Stimulated activated CD8-positive, alpha-beta memory T cell treated with anti-CD3 and anti-CD28 coated beads, Interleukin-12 subunit alpha, Interleukin-12 subunit beta, amount 100 ng/mL, for 24 hours (primary cell): ENCODE results near the gene SOX5.
"Not testable (repeated sequence)": the region's sequence is repeated elsewhere in the genome, so short reads cannot be mapped to it uniquely, and the experiment has no call there.

Source experiments
- DNase-seq: peaks from one replicate; pipeline ENCODE4 v3.0.0-alpha.2; 2020; ENCODE audit errors: extremely low read depth

The SOX5 gene

DNA sequence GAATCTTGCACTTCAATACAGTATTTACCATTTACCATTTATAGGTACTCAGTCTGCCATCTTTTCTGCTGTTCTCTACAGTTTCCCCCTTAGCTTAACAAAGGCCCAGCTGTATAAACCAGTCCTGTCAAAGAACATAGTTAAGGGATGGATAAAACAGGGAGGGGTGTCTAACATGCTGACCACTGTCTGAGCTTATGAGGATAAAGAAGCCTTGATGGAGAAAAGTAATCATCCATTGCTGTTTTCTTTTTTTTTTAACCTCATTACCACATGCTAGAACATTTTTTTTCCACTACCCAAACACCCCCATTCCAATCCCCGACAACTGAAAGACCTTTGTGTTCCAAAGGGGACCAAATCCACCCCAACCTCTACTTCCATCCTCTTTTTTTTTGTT, 39.9 kb downstream of the SOX5 start:
- DNase-seq: no peak

DNA sequence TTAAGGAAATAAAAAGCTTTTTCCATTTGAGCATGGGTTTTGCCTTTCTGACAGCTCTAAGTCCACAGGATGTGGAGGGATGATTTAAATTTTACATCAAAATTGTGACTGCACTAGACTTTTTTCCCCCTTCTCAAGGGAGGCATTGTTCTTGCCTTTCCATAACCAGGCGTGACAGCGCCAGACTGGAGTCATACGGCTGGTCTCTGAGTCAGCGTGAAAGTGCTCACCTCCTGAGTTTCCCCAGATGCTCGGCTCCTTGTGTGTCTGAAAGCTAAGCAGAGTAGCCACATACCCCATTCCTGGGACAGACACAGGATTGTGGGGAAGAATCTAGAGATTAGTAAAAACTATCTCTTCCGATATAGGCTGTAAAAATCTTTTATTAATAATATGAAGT, 43.1 kb downstream of the SOX5 start:
- no peak for DNase-seq

- no peak for DNase-seq
Observed at GRCh38 chr12:23899434-23899833, 50.0 kb downstream of the SOX5 start.

DNA sequence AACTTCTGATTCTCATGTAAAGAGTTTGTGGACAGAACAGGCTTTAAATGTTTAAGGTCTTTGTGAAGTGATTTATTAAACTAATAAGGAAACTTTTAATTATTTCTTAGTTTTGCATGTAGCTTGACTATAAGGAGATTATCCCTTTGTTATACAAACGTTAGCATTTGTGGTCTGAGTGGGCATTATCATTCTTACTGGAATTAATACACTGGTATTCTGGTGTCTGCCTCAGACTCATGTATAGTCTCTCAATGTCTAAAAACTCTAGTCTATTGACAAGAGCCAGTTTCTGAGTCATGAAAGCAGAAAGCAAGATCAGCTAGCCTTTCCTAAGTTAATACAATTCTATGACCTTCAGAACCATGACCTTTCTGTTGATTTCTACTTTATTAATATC, 51.3 kb downstream of the SOX5 start:
- DNase-seq: no peak

DNA sequence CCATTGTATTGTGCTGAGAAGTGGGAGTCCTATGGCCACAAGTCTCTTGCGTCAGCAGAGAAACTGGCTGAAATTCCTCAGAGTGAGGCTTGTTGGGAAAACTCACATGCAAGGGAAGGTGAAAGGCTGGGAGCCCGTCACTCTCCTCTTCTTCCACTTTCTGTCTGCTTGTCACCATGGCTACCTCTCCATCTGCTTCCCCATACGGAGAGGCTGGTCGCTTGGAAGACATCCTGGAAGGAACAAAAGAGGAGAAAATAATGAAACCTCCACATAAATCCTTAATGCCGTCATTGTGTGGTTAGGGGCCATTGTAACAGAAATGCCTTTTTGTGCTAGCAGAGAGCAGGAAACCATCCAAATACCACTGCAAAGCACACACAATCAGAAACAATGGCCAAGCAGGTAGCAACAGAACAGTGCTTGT, 53.7 kb downstream of the SOX5 start:
- no peak for DNase-seq

DNA sequence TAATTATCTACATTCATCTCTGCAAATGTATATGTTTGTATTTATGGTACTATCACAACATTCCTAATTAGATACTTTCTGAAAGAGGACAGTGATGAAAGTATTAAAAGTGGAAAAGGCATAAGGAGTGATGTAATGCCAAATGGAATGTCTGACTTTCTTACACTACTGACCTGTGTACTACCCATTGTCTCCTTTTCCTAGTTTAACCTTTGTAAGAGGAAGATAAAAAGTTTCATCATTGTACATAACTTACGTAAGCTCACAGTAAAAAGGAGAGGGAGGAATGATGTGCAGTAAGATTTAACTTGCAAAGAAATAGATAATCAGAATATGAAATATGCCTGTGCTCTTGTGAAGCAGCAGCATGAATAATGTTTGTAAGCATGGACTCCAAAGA, 55.9 kb downstream of the SOX5 start:
- DNase-seq: no peak

DNA sequence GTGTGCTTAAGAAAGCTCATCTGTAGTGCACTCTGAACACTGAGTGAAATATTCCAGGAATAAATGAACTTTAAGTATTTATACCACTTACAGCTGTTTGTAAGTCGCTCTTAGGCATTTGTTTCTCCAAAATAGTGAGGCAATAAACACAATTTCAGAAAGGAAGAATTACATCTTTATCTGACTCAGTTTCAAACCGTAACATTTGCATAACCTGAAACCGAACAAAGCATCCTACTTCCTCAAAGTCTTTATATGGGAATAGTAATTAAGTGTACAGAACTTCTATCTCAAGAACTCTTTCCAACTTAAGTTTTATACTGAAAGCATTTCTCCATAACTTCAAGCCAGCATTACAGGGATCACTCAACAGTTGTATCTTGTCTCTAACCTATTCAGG, 58.4 kb downstream of the SOX5 start:
- no peak for DNase-seq

DNA sequence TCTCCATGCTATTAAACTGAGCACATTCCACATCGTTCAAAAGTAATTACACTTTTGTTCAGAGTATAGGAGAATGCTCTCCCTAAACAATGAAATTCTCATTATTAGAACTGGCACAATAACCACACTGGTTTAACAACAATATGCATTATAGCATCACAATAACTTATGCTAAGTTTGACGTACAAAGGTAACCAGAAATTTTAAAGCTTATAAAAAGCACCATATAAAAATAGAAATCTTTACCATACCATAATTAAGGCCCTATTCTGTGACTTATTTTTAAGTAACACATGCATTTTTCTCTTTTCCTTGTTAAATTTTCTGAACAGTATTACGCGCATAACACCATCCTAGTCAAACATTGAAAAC, 60.4 kb downstream of the SOX5 start:
- DNase-seq: no peak

DNA sequence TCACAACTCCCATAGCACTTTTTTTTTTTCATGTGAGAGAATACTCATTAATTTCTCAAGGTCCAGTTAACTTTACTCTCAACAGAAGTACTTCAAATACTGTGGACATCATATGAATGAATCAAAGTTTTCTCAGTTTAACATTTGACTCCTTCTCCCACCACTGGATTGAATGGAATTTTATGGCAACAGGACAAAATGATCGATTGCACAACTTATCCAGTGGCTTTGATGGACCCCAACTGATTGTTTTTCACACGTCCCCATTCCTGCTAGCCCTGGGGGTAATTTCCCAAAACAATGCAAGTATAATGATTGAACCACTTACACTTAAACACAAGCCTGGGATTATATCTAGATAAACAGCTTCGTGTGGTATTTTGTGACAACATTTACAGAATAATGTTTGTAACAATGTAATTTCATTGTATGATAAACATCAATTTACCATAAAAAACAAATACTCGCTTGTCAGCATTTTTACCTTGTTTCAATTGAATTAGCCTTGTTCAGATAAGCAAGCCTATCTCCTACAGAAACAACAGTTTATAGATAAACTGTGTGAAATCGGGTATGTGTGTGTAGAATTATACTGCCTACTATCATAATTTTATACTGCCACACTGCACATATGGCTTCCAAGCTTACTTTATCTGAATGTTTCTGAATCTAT, 60.9 kb downstream of the SOX5 start:
- no peak for DNase-seq

DNA sequence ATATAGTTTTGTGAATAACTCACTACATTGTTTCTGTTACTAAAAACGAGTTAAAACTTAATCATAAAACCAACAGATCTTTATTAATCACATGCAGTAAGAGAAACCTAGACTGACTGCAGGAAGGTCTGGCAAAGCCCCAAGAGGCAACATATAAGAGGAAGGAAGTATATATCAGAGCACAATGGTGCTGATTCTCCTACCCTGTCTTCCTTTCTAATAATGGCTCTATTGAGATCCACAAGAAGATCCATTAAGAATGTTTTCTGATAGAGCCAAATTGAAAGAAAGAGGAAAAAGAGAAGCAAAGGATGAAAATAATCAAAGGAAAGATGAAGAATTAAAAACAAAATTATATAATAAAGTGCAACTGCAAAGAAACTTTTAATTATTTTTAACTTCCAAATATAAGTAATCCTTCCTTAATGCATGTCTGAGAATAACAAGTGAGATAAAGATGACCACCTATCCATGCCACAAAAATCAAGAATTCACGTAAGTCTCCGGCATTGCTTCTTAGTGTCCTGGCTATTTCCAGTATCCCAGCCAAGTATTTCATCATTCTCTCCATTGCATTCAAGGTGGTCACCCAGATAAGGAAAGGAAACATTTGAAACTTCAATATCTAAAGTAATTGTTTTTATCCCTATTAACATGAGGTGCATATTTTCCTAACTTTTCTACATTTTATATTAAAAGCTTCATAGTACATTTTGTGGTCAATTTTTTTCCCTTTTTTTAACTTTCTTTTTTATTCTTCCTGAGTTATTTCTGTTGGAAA, 62.2 kb downstream of the SOX5 start:
- no peak for DNase-seq

DNA sequence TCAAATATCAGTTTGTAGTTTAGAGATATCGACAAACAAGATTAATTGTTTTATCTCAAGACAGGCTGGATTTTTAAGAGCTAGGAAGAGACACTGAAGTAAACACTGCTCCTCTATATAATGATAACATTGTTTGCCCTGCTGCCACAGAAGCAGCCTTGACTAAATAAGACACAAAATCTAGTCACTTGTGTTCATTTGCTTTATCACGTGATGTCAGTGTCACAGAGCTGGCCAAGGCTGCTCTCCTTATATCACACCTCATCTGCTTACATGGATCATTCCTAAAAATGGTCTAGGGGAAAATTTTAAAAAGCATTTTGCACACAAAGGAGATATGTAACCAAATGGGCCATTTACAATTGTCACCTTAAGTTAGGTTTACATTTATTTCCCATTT, 64.1 kb downstream of the SOX5 start:
- DNase-seq: no peak

- DNase-seq: no peak
Observed at GRCh38 chr12:23884909-23885308, 64.6 kb downstream of the SOX5 start.

- DNase-seq: no peak
Observed at GRCh38 chr12:23880988-23881387, 68.5 kb downstream of the SOX5 start.

GRCh38 chr12:23876618-23877017, 72.9 kb downstream of the SOX5 start:
- DNase-seq: not testable (repeated sequence)

GRCh38 chr12:23867794-23868193, 81.7 kb downstream of the SOX5 start:
- no peak for DNase-seq

DNA sequence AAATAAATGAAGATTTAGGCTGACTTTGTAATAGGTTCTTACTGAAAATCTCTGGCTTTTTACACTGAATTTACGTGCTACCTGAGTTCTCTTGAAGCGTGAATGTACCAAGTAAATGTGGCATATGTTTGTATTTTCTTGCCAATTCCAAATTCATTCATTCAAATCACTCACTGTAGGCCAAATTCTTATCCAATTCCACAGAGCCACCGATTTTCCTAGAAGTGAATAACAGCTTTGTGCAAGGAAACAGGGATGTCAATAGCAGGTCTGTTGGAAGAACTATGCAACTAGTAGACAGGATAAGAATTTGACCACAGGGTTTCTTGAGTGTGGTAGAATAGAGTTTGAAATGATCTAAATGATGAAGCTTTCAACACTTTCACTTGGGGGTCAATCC, 86.8 kb downstream of the SOX5 start:
- DNase-seq: no peak

DNA sequence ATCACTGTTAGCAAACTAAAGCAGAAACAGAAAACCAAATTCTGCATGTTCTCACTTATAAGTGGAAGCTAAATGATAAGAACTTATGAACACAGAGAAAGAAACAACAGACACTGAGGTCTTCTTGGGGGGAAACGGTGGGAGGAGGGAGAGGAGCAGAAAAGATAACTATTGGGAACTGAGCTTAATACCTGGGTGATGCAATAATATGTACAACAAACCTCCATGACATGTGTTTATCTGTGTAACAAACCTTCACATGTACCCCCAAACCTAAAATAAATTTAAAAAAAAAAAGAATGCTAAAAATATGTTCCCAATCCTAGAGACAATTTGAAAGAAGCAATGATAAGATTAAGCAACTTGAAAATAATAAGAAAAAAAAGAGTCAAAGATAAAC, 89.5 kb downstream of the SOX5 start:
- DNase-seq: no peak

GRCh38 chr12:23857178-23857577, 92.3 kb downstream of the SOX5 start:
- DNase-seq: no peak

GRCh38 chr12:23855813-23856212, 93.7 kb downstream of the SOX5 start:
- no peak for DNase-seq

- no peak for DNase-seq
Observed at GRCh38 chr12:23854598-23854997, 94.9 kb downstream of the SOX5 start.

DNA sequence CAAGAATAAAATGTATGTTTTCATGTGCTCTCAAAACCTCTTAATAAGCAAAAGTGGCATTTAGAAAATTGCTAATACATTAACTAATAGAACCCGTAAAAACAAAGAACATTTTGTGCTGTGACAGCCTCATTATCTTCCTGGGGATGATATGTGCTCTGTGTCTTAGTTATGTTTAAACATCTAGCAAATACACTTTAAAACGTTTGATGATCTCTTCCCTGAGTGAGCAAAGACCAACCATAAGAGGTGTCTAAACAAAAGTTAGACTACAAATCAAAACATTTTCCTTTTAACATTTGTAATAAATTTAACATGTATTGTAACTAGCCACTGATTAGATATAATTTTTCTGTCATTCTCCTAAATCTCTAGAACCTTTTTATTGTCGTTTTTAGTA, 95.8 kb downstream of the SOX5 start:
- DNase-seq: no peak

- DNase-seq: no peak
Observed at GRCh38 chr12:23851602-23852001, 97.9 kb downstream of the SOX5 start.

DNA sequence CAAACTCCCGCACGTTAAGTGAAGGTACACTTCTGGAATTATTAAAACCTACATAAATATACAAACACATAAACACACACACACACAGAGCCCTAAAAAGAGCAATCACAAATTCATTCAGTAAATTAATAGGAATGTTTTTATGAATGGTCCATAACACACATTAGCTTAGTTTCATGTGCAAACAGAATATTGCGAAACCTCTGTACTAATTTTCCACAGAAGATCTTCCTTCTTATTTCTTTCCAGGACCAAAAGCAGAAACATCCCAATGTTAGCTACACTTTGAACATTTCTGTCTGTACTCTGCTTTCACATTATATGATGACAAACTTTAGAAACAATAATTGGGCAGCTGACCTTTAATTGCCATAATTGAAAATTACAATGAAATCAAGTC, 101.6 kb downstream of the SOX5 start:
- no peak for DNase-seq

DNA sequence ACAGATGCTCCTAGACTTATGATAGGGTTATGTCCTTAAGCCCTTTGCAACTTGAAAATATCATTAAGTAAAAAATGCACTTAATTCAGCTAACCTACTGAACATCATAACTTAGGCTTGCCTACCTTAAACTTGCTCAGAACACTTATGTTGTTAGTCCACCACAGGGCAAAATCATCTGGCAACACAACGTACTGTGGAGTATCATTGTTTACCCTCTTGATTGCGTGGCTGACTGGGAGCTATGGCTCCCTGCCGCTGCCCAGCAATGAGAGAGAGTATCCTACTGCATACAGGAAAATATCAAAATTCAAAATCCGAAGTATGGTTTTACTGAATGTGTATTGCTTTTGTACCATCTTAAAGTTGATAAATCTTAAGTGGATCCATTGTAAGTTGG, 105.5 kb downstream of the SOX5 start:
- no peak for DNase-seq
